Measurements from ENCODE around the gene MAP2K5.

DNA sequence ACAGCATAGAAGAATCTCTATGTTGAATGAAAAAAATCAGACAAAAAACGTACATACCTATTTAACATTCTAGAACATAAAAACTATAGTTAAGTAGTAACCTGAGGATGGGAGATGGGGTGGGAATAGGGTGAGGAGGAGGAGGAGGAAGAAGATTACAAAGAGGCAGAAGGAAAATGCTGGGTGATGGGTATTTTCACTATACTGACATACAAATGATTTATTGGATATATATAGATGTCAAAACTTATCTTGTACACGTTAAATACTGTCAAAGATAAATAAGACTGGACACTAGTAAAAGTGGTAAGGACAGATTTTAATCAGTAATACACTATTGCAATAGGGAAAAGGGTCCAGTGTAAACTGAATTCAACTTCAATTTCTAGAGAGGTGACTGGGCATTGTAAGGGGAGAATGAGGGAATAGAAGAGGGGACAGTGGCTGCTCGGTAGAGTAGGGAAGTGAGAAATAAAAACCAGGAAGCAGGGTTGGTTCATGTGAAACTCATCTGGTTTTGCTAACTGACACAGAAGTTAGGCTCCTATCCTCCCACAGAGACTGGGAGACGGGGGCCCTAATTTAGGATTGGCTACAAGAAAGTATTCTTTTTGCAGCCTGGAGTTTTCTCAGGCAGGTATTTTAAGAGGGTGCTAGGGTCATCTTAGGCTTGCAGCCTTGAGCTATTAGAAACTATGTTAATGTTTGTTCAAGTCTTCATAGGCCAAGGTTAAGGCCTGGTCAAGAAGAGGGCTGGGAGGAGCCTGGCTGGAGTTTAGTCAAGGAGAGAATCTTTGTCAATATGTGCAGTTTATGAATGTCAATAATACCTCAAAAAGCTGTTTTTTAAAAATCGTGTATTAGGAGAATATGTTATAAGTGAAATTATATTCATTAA is 36.6 kb upstream of the MAP2K5 start:
- TF ChIP-seq, protein P1, sequence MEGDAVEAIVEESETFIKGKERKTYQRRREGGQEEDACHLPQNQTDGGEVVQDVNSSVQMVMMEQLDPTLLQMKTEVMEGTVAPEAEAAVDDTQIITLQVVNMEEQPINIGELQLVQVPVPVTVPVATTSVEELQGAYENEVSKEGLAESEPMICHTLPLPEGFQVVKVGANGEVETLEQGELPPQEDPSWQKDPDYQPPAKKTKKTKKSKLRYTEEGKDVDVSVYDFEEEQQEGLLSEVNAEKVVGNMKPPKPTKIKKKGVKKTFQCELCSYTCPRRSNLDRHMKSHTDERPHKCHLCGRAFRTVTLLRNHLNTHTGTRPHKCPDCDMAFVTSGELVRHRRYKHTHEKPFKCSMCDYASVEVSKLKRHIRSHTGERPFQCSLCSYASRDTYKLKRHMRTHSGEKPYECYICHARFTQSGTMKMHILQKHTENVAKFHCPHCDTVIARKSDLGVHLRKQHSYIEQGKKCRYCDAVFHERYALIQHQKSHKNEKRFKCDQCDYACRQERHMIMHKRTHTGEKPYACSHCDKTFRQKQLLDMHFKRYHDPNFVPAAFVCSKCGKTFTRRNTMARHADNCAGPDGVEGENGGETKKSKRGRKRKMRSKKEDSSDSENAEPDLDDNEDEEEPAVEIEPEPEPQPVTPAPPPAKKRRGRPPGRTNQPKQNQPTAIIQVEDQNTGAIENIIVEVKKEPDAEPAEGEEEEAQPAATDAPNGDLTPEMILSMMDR (IDR thresholded peaks at IDR 0.05): no peak
- TF ChIP-seq POLR2A (IDR thresholded peaks at IDR 0.05): no peak
